GM18505 (cell line): Measurements from ENCODE around the gene GPR152.

Experiments
- ATAC-seq: cut with Tn5 transposase; IDR thresholded peaks from one replicate; pipeline ENCODE4 v1.9.1; 2021; ENCODE audit not compliant: unreplicated experiment
- POLR2A ChIP-seq: IDR thresholded peaks from 4 replicates; pipeline ENCODE4 v1.6.1; 2011; ENCODE audit warnings: borderline replicate concordance; ENCODE audit not compliant: insufficient read depth, insufficient read length; ENCODE audit errors: extremely low read depth

Gene GPR152

DNA sequence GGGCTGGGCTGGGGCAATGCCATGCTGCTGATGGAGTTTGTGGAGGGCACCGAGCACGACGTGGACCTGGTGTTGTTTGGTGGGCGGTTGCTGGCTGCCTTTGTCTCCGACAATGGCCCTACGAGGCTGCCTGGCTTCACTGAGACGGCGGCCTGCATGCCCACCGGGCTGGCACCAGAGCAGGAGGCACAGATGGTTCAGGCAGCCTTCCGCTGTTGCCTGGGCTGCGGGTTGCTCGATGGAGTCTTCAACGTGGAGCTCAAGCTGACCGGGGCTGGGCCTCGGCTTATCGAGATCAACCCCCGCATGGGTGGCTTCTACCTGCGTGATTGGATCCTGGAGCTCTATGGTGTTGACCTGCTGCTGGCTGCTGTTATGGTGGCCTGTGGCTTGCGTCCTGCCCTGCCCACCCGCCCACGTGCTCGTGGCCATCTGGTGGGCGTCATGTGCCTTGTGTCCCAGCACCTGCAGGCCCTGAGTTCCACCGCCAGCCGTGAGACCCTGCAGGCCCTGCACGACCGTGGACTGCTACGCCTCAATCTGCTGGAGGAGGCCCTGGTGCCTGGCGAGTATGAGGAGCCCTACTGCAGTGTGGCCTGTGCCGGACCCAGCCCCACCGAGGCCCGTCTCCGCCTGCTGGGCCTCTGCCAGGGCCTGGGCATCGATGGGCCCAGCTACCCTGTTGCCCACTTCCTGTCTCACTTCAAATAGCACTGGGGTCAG, 28.5 kb downstream of the GPR152 start:
- TF ChIP-seq POLR2A: no peak
- no peak for ATAC-seq

DNA sequence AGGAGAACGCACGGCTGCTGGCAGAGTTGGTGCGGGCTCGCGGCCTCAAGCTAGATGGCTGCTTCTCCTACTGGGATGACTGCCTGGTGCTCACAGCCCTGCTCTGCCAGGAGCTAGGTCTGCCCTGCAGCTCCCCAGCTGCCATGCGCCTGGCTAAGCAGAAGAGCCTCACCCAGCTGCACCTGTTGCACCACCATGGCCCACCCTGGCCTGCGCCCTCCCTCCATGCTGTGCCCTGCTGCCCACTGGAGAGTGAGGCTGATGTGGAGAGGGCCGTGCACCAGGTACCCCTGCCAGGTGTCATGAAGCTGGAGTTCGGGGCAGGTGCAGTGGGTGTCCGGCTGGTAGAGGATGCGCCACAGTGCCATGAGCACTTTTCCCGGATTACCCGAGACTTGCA, 29.1 kb downstream of the GPR152 start:
- no peak for TF ChIP-seq POLR2A
- no peak for ATAC-seq

DNA sequence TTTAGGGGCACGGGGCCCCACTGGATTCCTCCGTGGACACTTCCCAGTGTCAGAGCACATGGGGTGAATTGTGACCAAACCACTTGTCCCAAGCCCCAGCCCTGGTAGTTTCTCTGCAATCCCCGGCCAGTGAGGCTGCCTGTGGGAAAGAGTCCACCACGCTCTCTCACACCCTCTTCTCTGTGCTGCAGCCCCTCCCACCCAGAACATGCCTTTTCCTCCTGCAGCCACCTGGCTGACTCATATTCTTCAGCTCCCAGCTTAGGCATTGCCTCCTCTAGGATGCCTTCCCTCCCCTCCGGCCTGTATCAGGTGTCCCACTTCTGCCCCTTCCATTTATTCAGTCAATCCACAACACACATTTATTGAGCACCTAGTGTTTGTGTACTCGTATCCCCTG, 29.6 kb downstream of the GPR152 start:
- ATAC-seq: no peak
- TF ChIP-seq POLR2A: no peak

DNA sequence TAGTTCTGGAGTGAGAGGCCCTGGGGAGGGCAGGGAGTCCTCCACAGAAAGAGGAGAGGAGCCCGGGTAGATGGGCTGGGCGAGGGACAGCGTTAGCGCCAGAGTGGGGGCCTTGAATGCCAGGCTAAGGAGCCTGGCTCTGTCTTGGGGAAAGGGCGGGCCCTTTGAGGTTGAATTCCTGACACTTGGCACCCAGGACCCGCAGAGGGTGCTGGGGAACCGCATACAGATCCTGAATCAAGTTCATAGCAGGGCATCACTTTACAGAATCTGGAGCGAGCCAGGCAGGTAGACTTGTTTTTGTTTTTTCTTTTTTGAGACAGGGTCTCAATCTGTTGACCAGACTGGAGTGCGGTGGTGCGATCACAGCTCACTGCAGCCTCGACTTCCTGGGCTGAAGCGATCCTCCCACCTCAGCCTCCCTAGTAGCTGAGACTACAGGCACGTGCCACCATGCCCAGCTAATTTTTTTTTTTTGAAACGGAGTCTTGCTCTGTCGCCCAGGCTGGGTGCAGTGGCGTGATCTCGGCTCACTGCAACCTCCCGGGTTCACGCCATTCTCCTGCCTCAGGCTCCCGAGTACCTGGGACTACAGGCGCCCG, 31.0 kb downstream of the GPR152 start:
- no peak for TF ChIP-seq POLR2A
- no peak for ATAC-seq

DNA sequence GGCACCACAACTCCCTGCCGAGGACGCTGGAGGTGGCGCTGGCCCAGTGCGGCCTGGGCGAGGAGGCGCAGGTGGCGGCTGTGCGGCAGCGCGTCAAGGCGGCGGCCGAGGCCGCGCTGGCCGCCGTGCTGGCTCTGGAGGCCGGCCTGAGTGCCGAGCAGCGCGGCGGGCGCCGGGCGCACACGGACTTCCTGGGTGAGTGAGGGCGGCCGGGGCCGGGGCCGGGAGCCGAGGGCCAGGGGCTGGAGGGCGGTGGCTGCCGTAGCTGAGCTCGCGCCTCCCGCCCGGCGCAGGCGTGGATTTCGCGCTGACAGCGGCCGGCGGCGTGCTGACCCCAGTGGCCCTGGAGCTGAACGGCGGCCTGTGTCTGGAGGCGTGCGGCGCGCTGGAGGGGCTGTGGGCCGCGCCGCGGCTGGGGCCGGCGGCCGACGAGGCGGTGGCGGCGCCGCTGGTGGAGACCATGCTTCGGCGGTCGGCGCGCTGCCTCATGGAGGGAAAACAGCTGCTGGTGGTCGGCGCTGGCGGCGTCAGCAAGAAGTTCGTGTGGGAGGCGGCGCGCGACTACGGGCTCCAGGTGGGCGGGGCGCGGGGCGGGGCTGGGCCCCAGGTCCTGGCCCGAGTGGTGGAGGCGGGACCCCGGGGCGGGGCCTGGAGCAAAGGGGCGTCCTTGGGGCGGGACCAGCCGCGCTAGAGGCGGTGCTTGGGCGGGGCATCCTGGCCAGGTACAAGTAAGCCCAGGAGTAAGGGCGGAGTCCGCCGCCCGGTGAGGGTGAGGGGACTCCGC, 31.7 kb downstream of the GPR152 start:
- TF ChIP-seq POLR2A: peak; percentile 51

DNA sequence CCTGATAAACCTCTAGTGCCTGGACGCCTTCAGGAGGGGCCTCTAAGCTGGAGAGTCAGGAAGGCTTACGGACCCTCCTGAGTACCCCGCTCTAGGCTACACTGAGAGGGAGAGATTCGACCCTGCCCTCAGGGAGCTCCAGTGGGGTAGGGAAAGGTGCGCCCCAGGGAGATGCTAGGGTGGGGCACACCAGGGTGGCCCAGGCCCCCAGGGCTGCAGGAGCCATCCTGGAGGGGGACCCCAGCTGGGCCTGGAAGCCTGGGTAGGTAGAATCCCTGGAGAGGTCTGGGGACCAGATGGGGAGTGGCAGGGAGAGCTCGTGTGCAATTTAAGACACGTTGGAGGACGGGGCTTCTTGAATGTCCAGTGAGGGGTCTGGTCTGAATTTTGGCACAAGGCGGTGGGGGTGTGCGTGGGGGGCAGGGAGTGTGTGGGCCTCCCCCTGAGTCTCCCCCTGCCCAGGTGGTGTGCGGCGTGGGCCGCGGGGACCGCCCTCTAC, 32.3 kb downstream of the GPR152 start:
- TF ChIP-seq POLR2A: no peak
- no peak for ATAC-seq

More for the DNA sequence above, 31.7 kb downstream of the GPR152 start:
- ATAC-seq: peak; percentile 82

DNA sequence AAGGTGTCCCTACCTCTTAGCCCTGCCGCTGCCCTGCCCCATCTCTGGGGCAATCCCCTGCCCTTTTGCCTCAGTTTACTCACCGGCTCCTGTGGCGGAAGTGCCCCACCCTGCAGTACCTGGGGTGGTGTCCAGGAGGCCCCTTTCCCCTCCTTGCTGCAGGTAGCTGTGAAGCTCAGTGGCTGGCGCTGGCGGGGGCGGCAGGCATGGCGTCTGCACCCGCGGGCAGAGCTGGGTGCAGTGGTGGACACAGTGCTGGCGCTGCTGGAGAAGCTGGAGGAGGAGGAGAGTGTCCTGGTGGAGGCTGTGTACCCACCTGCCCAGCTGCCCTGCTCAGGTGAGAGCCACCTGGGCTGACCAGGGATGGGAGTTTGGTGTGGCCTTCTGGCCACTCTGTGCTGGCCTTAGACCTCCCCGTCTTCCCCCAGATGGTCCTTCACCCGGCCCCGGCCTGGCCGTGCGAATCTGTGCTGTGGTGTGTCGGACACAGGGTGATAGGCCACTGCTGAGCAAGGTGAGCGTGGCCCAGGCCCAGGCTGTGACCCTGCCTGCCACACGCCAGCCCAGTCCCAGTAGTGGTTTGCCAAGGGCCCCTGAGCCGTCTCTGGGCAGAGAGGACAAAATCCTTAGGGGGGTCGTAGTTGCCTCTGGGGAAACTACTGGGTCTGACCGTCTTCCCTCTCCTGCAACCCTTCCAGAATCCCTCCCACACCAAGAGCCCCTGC, 33.0 kb downstream of the GPR152 start:
- no peak for TF ChIP-seq POLR2A

DNA sequence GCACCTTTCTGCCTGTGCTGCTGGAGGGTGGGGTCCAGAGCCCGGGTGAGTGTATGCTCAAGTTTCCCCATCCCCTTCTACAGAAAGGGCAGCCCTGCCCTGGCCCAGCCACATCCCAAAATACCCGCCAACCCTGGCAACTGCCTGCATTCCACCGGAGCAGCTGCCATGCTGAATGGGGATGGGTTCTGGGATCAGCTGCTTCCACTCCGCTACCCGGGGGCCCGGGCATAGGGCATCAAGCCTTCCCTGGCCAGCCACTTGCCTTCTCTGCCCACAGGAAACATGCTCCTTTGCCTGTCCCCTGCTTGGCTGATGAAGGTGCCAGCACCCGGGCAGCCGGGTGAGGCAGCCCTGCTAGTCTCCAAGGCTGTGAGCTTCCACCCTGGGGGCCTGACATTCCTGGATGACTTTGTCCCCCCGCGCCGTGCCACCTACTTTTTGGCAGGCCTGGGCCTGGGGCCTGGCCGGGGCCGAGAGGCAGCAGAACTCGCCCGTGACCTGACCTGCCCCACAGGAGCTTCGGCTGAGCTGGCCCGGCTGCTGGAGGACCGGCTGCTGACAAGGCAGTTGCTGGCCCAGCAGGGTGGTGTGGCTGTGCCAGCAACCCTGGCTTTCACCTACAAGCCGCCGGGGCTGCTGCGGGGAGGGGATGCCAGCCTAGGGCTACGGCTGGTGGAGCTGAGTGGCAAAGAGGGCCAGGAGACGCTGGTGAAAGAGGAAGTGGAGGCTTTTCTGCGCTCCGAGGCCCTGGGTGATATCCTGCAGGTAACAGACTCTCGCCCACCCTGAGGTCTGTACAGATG, 33.9 kb downstream of the GPR152 start:
- ATAC-seq: no peak
- TF ChIP-seq POLR2A: no peak

More for the DNA sequence above, 33.0 kb downstream of the GPR152 start:
- no peak for ATAC-seq

DNA sequence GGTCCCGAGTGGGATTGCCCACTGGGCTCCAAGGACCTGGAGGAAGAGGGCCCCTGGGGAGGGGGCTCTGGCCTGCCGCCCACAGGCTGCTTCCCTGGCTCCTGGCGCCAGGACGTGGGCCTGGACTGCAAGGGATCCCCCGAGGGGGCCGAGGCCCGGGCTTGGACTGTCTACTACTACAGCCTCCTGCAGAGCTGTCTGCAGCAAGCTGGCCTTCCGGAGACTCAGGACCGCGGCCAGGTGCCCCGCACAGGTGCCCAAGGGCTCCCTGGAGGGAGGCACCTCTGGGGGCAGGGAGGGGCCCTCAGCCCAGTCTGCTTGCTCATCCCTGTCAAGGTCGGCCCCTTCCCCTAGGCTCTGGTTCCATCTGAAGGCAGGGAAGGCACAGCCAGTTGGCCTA, 35.1 kb downstream of the GPR152 start:
- no peak for ATAC-seq
- no peak for TF ChIP-seq POLR2A

DNA sequence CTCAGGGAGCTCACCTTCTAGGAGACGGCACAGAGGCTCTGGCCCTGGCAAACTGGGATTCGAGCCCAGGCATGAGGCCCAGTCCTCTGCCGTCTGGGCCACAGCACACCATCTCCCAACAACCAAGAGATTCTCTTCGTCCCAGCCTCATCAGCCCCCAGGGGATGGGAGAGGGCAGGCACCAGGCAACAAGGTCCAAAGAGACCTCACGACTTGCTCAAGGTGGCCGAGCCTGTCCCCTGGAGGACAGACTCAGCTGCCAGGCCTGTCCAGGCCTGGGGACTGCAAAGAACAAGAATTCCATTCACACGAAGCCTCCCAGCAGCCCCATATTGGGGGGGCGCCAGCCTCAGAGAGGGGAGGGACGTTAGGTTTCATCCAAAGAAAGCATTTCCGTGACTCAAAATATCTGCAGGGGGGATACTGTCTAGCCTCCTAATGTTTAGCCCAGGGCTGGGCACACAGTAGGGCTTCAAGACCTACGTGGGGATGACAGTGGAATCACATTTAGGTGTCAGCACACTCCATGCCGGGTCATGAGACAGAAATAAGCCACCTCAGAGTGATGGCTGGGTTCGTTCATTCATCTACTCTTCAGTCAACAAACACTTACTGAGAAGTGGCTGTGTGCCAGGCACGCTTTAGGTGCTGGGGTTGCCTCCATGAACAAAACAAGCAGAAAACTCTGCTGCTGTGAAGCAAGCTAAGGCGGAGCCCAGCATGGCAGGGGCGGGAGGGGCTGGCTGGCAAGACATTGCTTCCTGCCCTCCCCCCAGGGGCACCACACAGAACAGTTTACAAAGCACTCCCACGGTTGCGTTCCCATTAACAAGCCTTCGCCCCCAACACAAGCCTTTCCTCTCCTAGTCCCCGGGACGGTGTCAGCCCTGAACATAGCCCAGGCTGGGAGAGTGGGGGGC, 35.9 kb downstream of the GPR152 start:
- TF ChIP-seq POLR2A: no peak
- ATAC-seq: no peak

DNA sequence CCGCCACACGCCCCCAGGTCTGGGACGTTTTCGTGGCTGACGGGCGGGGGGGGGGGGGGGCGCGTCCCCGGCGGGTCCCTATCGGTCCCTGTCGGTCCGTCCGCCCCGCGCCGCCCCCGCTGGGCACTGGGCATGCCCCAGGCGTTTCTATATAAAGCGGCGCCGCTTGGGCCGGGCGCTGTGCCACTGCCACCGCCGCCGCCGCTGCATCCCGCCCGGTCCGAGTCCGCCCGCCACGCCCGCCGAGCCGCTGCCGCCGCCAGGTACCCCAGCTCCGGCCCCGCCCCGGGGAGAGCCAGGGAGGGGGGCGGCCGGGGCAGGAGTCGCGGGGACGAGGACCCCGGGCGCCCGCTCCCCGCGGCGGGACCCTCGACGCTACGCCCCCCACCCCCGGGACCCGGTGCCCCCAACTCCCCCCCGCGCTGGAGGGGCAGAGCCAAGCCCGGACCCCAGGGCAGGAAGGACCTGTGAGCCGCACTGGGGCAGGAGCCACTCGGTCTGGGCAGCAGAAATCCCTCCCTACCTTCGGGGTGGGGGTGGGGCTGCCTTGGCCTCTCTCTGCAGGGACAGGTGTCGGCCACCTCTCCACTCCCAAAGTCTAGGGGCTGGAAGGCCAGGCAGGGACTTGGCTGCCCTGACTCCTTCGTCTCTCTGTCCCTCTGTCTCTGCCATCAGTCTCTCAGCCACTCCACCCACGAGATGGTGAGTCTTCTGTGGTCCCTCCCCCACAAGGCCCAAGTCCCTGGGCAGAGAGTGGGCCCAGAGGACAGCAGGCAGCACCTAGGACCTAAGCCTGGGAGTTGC, 36.8 kb downstream of the GPR152 start, which contains the start of gene CARNS1:
TSS of gene CARNS1 (plus strand) at position 178 of the 804 bp plus-strand sequence. CDS start at position 700, 522 bp downstream.
- TF ChIP-seq POLR2A: no peak
- no peak for ATAC-seq

DNA sequence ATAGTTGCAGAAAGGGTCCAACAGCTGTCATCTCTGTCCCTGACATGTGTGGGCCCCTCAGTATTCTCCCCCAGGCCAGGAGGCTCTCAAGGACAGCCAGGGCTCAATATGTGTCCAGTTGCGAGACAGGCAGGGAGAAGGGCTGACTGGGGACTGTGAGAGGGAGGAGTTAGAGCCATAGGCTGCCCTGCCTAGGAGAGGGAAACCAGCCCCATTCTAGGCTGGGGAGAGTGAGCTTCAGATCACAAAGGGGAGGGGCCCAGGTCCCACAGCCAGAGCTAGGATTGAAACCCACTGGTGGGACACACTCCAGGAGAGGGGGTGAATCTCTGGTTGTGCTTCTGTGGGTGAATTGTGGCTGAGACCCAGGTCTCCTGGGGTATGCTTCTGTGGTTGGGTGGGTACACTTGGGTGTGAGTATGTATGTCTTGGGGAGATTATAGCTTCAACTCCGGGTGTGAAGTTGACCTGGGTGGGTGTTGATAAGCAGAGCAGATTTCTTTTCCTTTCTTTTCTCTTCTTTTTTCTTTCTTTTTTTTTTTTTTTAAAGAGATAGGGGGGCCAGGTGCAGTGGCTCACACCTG, 39.2 kb downstream of the GPR152 start:
- TF ChIP-seq POLR2A: no peak
- ATAC-seq: no peak
